HUES64 (cell line): ENCODE results near the gene FOXR1.
"Not testable (repeated sequence)": the region's sequence is repeated elsewhere in the genome, so short reads cannot be mapped to it uniquely, and the experiment has no call there.

Experiments used
- H3K27ac ChIP-seq: 2 replicates; pipeline ENCODE4 v1.7.0; 2013; ENCODE audit warnings: low read depth, low read length, inconsistent platforms
- H3K27me3 ChIP-seq: 2 replicates; pipeline ENCODE4 v1.6.1; 2013; ENCODE audit warnings: mild to moderate bottlenecking, low read length; ENCODE audit not compliant: insufficient read depth
- H3K36me3 ChIP-seq: 2 replicates; pipeline ENCODE4 v1.6.1; 2013; ENCODE audit warnings: mild to moderate bottlenecking, low read length; ENCODE audit not compliant: insufficient read depth
- H3K4me1 ChIP-seq: 2 replicates; pipeline ENCODE4 v1.6.1; 2013; ENCODE audit warnings: mild to moderate bottlenecking, low read length, moderate library complexity; ENCODE audit not compliant: insufficient read depth
- H3K4me3 ChIP-seq: 2 replicates; pipeline ENCODE4 v1.5.1; 2013; ENCODE audit warnings: mild to moderate bottlenecking, low read length, moderate library complexity
- H3K9ac ChIP-seq: 2 replicates; pipeline ENCODE4 v1.6.1; 2013; ENCODE audit warnings: mild to moderate bottlenecking, low read depth, low read length
- H3K9me3 ChIP-seq: 2 replicates; pipeline ENCODE4 v1.6.1; 2013; ENCODE audit warnings: low read depth, low read length; ENCODE audit not compliant: insufficient read depth
- WGBS: fragments of 150-250, 120-280 bp; methylation state at CpG from one replicate; pipeline ENCODE4 v1.1.7; 2013; ENCODE audit warnings: missing lambda C conversion rate; 5-methylcytosine and 5-hydroxymethylcytosine counted together

Gene FOXR1

DNA sequence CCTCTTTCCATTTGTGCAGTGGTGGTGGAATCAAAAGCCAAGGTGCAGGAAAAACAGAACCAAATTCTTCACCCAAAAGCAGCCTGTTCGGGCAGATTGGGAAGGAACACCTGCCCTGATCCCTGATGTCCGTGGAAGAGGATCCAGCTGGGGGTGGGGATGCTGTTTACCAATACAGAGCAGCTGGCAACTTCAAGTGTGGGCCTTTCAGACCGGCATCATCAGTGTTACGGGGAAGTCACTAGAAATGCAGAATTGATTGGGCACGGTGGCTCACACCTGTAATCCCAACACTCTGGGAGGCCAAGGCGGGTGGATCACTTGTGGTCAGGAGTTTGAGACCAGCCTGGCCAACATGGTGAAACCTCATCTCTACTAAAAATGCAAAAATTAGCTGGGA lies 17.6 kb upstream of the FOXR1 start:
- H3K27ac ChIP-seq: not testable (repeated sequence)
- 57% methylated on average over 6 of the region's 6 CpGs for WGBS

DNA sequence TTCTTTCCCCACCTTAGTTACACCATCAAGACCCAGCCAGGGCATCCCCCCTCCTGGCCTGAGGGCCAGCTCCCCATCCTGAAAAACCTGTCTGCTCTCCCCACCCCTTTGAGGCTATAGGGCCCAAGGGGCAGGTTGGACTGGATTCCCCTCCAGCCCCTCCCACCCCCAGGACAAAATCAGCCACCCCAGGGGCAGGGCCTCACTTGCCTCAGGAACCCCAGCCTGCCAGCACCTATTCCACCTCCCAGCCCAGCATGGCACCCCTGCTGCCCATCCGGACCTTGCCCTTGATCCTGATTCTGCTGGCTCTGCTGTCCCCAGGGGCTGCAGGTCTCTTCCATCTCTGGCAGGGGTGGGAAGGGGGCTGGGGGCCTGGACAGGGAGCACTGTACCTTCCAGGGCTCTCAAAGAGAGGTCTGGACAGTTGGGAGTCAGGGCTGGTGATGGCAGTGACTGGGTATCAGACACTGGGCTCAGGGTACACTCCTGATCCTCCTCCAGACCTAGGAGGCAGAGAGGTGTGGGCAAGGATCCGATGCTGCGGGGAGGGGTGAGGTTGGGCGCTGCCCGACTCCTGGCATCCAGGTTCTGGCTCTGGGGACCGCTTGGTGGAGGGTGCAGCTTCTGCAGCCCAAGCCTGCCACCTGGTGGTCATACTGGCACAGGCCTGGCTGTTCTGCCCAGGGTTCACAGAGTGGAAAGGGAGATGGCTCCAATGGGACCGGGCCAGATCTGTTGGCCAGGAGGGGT lies 15.3 kb upstream of the FOXR1 start, which contains the start of gene UPK2:
UPK2 (plus strand) TSS at position 205 of the 753 bp plus-strand sequence; CDS start at position 258, 53 bp downstream.
- Histone ChIP-seq H3K4me3 (no peak within 1 kb of the TSS), H3K27ac (no peak within 1 kb of the TSS), H3K4me1 (no peaks in the 10 kb centered on the region), H3K36me3 (no peaks in the 10 kb centered on the region), H3K27me3 (peaks cover 5% of the 10 kb centered on the region), H3K9me3 (no peaks in the 10 kb centered on the region), H3K9ac (no peak within 1 kb of the TSS)
- 15% methylated on average over 7 of the region's 7 CpGs for WGBS

More for the DNA sequence above, 17.6 kb upstream of the FOXR1 start:
- not testable (repeated sequence) for H3K27me3 ChIP-seq, H3K9ac ChIP-seq, H3K36me3 ChIP-seq, H3K9me3 ChIP-seq, H3K4me3 ChIP-seq, H3K4me1 ChIP-seq

DNA sequence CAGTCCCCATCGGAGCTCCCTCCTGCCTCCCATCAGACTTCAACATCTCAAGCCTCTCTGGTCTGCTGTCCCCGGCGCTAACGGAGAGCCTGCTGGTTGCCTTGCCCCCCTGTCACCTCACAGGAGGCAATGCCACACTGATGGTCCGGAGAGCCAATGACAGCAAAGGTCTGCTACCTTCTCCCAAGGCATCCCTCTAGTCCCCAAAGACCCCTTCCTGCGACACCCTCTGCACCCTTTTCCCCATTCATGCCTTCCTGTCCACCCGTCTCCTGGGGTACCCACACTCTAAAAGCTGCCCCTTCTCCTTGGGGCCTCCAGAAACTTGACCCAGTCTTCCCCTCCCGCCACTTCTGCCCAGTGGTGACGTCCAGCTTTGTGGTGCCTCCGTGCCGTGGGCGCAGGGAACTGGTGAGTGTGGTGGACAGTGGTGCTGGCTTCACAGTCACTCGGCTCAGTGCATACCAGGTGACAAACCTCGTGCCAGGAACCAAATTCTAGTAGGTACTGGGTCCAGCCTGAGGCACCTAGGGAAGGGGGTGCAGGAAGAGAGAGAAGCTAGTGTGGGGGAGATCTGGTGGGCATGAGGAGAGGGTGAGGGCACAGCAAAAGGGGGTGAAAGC lies 14.6 kb upstream of the FOXR1 start:
- peaks cover 5% of the 10 kb centered on the region for H3K27me3 ChIP-seq
- WGBS: 65% methylated on average over 14 of the region's 14 CpGs
- no peaks in the 10 kb centered on the region for H3K9me3 ChIP-seq
- no peak overlapping the region for H3K9ac ChIP-seq
- no peaks in the 10 kb centered on the region for H3K36me3 ChIP-seq
- H3K4me3 ChIP-seq: no peak overlapping the region
- H3K4me1 ChIP-seq: no peaks in the 10 kb centered on the region
- no peak overlapping the region for H3K27ac ChIP-seq

DNA sequence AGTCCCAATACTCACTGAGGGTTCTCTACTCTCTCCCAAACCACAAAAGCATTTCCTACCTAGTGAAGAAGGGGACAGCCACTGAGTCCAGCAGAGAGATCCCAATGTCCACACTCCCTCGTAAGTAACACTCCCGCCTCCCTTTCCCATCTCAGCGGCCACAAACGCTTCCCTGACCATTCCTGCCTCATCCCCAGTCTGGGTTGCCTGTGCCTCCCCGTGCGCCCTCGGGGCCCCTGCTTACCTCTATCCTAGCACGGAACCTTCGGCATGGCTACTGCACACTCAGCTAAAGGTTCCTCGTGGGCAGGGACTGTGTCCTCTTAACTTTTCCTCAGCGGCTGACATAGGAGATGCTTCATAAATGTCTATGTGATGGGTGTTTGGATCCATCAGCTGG lies 14.0 kb upstream of the FOXR1 start:
- H3K27me3 ChIP-seq: peaks cover 5% of the 10 kb centered on the region
- no peaks in the 10 kb centered on the region for H3K9me3 ChIP-seq
- H3K9ac ChIP-seq: no peak overlapping the region
- no peak overlapping the region for H3K4me3 ChIP-seq
- 88% methylated on average over 11 of the region's 11 CpGs for WGBS
- no peaks in the 10 kb centered on the region for H3K4me1 ChIP-seq
- H3K36me3 ChIP-seq: no peaks in the 10 kb centered on the region
- H3K27ac ChIP-seq: no peak overlapping the region

DNA sequence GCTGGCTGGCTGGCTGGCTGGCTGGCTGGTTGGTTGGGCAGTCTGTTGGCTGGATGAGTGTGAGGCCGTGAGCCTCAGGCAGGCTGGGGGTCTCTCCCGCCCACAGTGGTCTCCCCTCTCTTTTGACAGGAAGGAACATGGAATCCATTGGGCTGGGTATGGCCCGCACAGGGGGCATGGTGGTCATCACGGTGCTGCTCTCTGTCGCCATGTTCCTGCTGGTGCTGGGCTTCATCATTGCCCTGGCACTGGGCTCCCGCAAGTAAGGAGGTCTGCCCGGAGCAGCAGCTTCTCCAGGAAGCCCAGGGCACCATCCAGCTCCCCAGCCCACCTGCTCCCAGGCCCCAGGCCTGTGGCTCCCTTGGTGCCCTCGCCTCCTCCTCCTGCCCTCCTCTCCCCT lies 13.6 kb upstream of the FOXR1 start:
- no peaks in the 10 kb centered on the region for H3K9me3 ChIP-seq
- no peaks in the 10 kb centered on the region for H3K4me1 ChIP-seq
- WGBS: 92% methylated on average over 8 of the region's 8 CpGs
- peaks cover 5% of the 10 kb centered on the region for H3K27me3 ChIP-seq
- H3K36me3 ChIP-seq: no peaks in the 10 kb centered on the region
- no peak overlapping the region for H3K4me3 ChIP-seq
- H3K27ac ChIP-seq: no peak overlapping the region
- H3K9ac ChIP-seq: no peak overlapping the region

DNA sequence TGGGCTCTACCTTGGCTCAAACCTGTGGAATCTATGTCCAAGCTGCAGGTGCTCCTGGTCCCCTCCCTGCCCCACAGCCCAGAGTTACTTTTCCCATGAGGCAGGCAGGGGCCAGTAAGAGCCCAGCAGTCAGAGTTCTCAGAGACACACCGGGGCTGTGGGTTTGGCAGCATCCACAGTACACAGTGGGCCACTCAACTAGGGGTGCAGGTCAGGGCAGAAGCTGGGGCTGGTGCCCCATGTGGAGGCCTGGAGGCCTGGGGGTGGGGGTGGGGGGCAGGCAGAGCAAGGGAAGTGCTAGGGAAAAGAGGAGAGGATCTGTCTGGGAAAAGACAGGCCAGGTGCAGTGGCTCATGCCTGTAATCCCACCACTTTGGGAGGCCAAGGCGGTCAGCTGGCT lies 13.0 kb upstream of the FOXR1 start:
- Histone ChIP-seq H3K27ac (no peak overlapping the region), H3K4me1 (no peaks in the 10 kb centered on the region), H3K27me3 (peaks cover 5% of the 10 kb centered on the region), H3K9me3 (no peaks in the 10 kb centered on the region), H3K36me3 (no peaks in the 10 kb centered on the region), H3K9ac (no peak overlapping the region), H3K4me3 (no peak overlapping the region)
- 100% methylated on average over 2 of the region's 2 CpGs for WGBS

DNA sequence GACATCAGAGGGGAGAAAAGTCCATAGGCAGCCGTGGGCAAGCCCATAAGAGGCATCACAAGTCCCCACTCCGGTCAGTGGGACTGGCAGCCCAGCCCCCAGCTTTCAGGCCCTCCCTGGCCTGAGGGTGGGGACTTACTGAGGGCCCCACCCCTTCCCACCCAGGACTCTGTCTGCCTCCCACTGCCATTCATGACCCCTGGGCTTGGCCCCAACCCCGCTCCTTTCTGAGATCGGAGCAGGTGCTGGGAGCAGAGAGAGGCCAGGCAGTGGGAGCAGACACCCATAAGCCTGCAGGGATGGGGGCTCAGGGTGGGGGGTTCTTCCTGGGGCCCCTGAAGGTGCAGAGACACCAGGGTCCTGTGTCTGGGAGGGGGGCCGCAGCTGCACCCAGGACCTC lies 10.4 kb upstream of the FOXR1 start:
- no peak overlapping the region for H3K9ac ChIP-seq
- WGBS: 93% methylated on average over 5 of the region's 5 CpGs
- H3K27ac ChIP-seq: no peak overlapping the region
- no peak overlapping the region for H3K4me3 ChIP-seq
- no peaks in the 10 kb centered on the region for H3K27me3 ChIP-seq
- no peaks in the 10 kb centered on the region for H3K9me3 ChIP-seq
- H3K4me1 ChIP-seq: no peaks in the 10 kb centered on the region
- H3K36me3 ChIP-seq: no peaks in the 10 kb centered on the region

DNA sequence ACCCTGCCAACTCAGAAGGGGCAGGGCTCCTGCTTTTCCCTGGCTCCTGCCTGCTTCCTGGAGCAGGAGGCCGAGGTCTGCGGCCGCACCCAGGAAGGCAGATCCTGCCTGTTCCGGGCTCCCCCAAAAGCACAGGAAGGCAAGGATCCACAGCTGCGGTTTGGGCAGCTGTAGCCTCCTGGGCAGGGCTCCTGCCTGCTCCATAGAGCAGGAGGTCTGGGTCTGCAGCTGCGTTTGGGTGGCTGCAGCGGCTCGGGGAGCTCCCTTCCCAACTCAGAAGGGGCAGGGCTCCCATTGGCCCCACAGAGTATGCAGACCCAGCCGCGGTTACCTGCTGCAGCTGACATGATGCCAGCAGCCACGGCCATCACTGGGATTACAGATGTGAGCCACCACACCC lies 10.0 kb upstream of the FOXR1 start:
- Histone ChIP-seq H3K27me3 (no peaks in the 10 kb centered on the region), H3K27ac (no peak overlapping the region), H3K4me1 (no peaks in the 10 kb centered on the region), H3K4me3 (no peak overlapping the region), H3K36me3 (no peaks in the 10 kb centered on the region), H3K9me3 (no peaks in the 10 kb centered on the region), H3K9ac (no peak overlapping the region)
- WGBS: 85% methylated on average over 11 of the region's 11 CpGs

DNA sequence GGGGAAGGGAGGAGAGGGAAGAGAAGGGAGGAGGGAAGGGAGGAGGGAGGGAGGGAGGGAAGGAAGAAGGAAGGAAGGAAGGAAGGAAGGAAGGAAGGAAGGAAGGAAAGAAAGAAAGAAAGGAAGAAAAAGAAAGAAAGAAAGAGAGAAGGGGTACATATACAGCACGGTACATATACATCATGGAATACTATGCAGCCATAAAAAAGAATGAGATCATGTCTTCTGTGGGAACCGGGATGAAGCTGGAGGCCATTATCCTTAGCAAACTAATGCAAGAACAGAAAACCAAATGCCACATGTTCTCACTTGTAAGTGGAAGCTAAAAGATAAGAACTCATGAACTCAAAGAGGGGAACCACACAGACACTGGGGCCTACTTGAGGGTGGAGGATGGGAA lies 2.1 kb upstream of the FOXR1 start:
- H3K4me1 ChIP-seq, H3K9ac ChIP-seq, H3K9me3 ChIP-seq, H3K36me3 ChIP-seq, H3K4me3 ChIP-seq, H3K27me3 ChIP-seq, H3K27ac ChIP-seq: not testable (repeated sequence)
- WGBS: 95% methylated on average over 2 of the region's 2 CpGs

DNA sequence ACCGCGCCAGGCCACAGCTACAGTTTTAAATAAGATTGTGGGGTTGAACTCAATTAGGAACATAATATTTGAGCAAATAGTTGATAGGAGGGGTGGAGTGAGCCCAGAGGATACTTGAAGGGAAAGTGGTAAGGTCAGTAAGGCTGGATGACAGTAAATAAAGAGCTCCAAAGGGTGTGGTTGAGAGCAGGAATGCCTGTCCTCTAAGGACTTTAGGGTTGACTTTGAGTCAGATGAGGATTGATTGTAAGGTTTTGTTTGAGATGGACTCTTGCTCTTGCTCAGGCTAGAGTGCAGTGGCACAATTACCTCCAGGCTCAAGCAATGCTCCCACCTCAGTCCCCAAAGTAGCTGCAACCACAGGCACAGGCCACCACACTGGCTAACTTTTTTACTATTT lies 2.4 kb downstream of the FOXR1 start:
- Histone ChIP-seq H3K36me3 (no peaks in the 10 kb centered on the region), H3K4me3 (no peak overlapping the region), H3K4me1 (peaks cover 5% of the 10 kb centered on the region; the same call in 1 of the 2 replicates), H3K27me3 (no peaks in the 10 kb centered on the region), H3K27ac (no peak overlapping the region), H3K9me3 (no peaks in the 10 kb centered on the region), H3K9ac (no peak overlapping the region)
- 96% methylated on average over 2 of the region's 2 CpGs for WGBS

DNA sequence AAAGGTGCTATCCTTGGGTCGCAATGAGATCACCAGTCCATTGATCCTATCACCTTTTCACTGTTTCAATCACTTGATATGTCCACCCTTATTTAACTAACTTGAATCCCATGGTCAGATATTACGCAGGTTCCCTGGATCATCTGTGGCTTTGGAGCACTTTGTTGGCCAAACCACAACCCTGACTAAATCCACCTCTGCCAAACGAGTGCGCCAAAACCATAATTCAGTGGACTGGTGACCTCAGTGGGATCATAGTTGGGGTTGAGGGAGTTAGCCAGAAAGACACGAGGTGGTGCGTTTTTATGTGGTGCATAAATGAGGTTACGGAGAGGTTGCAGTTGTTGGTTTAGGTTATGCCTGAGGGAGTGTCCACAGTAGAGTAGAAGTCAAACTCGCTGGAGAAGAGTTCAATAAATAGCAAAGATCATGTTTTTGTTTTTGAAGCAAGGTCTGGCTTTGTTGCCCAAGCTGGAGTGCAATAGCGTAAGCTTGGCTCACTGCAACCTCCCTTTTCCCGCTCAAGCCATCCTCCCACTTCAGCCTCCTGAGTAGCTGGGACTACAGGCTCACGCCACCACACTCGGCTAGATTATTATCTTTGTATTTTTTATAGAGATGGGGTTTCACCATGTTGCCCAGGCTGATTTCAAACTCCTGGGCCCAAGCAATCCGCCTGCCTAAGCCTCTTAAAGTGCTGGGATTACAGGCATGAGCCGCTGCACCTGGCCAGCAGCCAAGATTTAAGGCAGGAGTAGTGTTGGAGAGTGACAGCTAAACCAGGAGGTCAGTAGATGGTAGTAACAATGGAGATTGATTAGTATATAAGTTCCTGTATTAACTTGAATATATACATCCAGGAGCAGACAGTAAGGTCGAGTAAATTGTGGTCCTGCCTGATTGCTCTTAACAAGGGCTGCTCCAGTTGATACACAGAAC lies 4.5 kb downstream of the FOXR1 start:
- H3K9ac ChIP-seq: no peak overlapping the region
- no peaks in the 10 kb centered on the region for H3K36me3 ChIP-seq
- WGBS: 94% methylated on average over 15 of the region's 15 CpGs
- H3K27me3 ChIP-seq: peaks cover 5% of the 10 kb centered on the region; the same call in 1 of the 2 replicates
- no peak overlapping the region for H3K27ac ChIP-seq
- H3K4me3 ChIP-seq: no peak overlapping the region
- H3K4me1 ChIP-seq: peaks cover 18% of the 10 kb centered on the region
- no peaks in the 10 kb centered on the region for H3K9me3 ChIP-seq
